ENCODE results near the gene ZNF433.

ZNF433 gene

GRCh38 chr19:11989112-11989456, 46.4 kb downstream of the ZNF433 start:
- no peak for DNase-seq (ENCODE audit: low read depth)

- peak; percentile 87 for DNase-seq (ENCODE audit: low read depth)
These were observed 47.8 kb downstream of the ZNF433 start for GRCh38 chr19:11987405-11988281.

DNA sequence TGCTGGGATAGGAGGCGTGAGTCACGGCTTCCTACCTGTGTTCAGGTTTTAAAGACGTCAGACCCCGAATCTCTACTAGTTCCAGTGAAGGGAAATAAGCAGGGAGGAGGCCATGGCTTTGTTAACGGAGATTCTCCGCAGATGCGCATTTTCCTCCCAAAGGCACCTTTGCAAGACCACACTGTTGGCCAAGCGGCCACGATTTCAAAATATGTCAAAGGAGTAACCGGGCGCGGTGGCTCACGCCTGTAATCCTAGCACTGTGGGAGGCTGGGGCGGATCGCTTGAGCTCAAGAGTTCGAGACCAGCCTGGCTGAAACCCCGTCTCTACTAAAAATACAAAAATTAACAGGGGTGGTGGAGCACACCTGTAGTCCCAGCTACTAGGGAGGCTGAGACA, 48.7 kb downstream of the ZNF433 start:
- no peak for DNase-seq (ENCODE audit: low read depth)

DNA sequence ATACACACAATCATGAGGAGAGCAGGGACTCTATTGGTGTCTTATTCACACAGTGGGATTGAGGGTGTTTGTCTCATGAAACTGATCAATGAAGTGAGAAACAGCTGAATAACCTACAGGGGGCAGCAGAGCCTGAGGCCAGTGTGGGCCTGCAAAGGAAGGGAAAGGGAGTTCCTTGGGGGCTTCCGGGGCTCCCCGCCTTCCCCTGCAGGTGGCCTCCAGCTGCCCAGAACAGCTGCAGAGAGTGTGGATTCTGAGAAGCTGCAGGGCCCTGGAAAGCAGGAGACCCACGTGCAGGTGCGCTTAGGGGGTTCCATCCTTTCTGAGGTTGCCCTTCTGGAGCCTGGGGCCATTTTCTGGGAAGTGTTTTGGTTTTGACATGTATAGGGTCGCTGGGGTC, 50.5 kb downstream of the ZNF433 start:
- DNase-seq (ENCODE audit: low read depth), result no peak

- no peak for DNase-seq (ENCODE audit: low read depth)
These were observed 53.0 kb downstream of the ZNF433 start for GRCh38 chr19:11982526-11982925.

DNA sequence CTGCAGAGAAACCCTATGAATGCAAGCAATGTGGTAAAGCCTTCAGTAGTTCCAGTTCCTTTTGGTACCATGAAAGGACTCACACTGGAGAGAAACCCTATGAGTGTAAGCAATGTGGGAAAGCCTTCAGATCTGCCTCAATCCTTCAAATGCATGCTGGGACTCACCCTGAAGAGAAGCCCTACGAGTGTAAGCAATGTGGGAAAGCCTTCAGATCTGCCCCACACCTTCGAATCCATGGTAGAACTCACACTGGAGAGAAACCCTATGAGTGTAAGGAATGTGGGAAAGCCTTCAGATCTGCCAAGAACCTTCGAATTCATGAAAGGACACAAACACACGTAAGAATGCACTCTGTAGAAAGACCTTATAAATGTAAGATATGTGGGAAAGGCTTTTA, 56.0 kb downstream of the ZNF433 start:
- no peak for DNase-seq (ENCODE audit: low read depth)

GRCh38 chr19:11978492-11979100, 56.9 kb downstream of the ZNF433 start:
- DNase-seq (ENCODE audit: low read depth), result no peak

GRCh38 chr19:11973019-11973810, 62.3 kb downstream of the ZNF433 start:
- no peak for DNase-seq (ENCODE audit: low read depth)

- DNase-seq (ENCODE audit: low read depth), result no peak
These were observed 64.4 kb downstream of the ZNF433 start for GRCh38 chr19:11971041-11971440.

DNA sequence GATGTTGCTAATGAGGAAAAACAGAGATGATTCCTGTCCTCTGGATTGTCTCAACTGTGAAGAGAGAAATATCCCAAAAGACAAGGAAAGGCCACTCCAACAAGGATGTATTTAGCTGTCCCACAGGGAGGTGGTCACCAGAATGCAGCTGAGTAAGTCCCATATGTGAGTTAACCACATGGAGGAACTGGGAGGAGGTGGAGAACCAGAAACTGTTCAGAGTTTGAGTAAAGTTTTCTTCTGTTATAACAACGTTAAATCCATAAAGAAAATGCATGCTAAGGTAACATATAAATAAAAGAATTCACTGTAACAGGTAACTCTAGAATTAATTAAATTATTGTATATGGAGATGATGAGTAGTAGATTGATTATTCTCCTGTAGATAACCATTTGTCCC, 65.3 kb downstream of the ZNF433 start:
- DNase-seq (ENCODE audit: low read depth), result no peak

GRCh38 chr19:11964858-11965645, 70.4 kb downstream of the ZNF433 start, which contains the start of gene ZNF763:
Gene ZNF763, plus strand, starts transcription at chr19:11965040. Its CDS starts 169 bp downstream, at chr19:11965209.
- peak; percentile 91 for DNase-seq (ENCODE audit: low read depth)

Measured in CMK (cell line).